ENCODE results near the gene OMG. TPM values are rescaled to one million over a fixed set of nuclear protein-coding genes. Genes with fewer than 3 reads are reported as not detected.

The OMG gene
- total and polyA plus RNA-seq, 8 donors, result 0.27 to 0.38 (median 0.34) TPM; not detected in 5

DNA sequence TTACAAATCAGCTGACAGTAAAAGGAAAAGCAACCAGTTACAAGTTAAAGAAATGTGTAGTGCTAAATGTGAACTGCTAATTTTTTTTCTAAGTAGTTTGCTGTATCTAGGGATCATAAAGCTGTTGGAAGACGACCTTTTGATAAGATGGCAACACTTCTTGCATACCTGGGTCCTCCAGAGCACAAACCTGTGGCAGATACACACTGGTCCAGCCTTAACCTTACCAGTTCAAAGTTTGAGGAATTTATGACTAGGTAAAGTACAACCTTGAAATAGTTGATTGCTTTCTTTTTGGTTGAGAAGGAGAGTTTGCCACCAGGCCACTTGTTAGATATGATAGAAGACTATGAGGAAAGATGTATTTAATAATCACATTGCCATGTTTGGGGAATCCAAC lies 35.4 kb downstream of the OMG start:
- TF ChIP-seq, protein P1, sequence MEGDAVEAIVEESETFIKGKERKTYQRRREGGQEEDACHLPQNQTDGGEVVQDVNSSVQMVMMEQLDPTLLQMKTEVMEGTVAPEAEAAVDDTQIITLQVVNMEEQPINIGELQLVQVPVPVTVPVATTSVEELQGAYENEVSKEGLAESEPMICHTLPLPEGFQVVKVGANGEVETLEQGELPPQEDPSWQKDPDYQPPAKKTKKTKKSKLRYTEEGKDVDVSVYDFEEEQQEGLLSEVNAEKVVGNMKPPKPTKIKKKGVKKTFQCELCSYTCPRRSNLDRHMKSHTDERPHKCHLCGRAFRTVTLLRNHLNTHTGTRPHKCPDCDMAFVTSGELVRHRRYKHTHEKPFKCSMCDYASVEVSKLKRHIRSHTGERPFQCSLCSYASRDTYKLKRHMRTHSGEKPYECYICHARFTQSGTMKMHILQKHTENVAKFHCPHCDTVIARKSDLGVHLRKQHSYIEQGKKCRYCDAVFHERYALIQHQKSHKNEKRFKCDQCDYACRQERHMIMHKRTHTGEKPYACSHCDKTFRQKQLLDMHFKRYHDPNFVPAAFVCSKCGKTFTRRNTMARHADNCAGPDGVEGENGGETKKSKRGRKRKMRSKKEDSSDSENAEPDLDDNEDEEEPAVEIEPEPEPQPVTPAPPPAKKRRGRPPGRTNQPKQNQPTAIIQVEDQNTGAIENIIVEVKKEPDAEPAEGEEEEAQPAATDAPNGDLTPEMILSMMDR (IDR thresholded peaks at IDR 0.05), result no peak
- FAIRE-seq (no peak), ATAC-seq (no peak), DNase-seq (no peak)
- Histone ChIP-seq H3K4me1 (no peaks in the 10 kb centered on the region), H3K27me3 (no peaks in the 10 kb centered on the region), H3K4me3 (no peak overlapping the region), H3K27ac (no peak overlapping the region), H3K36me3 (peaks cover 0 to 32% (median 0%) of the 10 kb centered on the region in 3 donors), H3K9me3 (no peaks in the 10 kb centered on the region)
- intact Hi-C loops (cut with DNase I), result no loop called here
- WGBS, 2 donors, result 46 to 58% methylated on average over 1 of the region's 1 CpG

DNA sequence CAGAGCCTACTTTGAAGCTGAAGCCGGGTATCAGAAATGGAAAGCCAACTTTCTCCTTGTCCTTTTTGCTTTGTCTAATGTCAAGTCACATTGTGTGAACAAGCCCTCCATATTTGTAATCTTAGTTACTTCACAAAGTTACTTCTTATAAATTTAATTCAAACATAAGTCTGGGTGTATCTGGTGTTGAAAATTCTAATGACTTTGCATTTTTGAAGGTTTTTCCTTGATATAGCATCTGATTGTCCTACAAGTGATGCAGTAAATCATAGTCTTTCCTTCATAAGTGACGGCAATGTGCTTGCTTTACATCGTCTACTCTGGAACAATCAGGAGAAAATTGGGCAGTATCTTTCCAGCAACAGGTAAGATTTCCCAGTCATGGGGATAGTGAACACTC lies 36.9 kb downstream of the OMG start:
- TF ChIP-seq, protein P1 (IDR thresholded peaks at IDR 0.05), result no peak
- H3K4me3 ChIP-seq, result no peak overlapping the region

DNA sequence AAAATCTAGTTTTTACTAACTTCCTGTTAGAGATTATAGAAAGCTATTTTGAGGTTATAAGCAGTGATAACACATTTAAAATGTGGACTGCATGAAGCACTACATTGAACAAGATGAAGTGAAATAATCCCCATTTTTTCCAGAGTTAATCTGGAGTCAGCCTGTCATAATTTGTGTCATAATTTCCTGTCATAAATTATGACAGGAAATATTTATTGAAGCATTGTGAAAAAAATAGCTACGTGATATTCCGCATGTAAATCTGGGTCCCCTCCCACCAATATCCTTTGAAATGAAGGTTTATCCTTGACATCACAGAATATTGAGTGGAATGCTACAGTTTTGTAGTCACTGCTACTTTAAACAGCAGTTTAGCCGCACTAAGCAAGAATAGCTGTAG lies 40.1 kb downstream of the OMG start:
- no peaks in the 10 kb centered on the region for H3K27me3 ChIP-seq
- ATAC-seq, result no peak
- TF ChIP-seq, protein P1 (IDR thresholded peaks at IDR 0.05), result no peak
- H3K4me3 ChIP-seq, result no peak overlapping the region
- no peaks in the 10 kb centered on the region for H3K9me3 ChIP-seq
- DNase-seq, result no peak
- no peaks in the 10 kb centered on the region for H3K4me1 ChIP-seq
- H3K36me3 ChIP-seq, result peaks cover 0 to 14% (median 0%) of the 10 kb centered on the region in 3 donors
- intact Hi-C loops (cut with DNase I), result no loop called here
- 88 to 91% methylated on average over 3 of the region's 3 CpGs for WGBS, 2 donors
- no peak overlapping the region for H3K27ac ChIP-seq
- no peak for FAIRE-seq

More for the DNA sequence above, 36.9 kb downstream of the OMG start:
- H3K27me3 ChIP-seq, result no peaks in the 10 kb centered on the region
- 96% methylated on average over 3 of the region's 3 CpGs for whole genome bisulfite sequencing, 2 donors
- ATAC-seq (no peak), DNase-seq (no peak), FAIRE-seq (no peak)
- H3K27ac ChIP-seq, result no peak overlapping the region
- intact Hi-C loops (cut with DNase I), result no loop called here
- H3K36me3 ChIP-seq, result peaks cover 0 to 18% (median 0%) of the 10 kb centered on the region in 3 donors
- H3K9me3 ChIP-seq, result no peaks in the 10 kb centered on the region
- H3K4me1 ChIP-seq, result no peaks in the 10 kb centered on the region

DNA sequence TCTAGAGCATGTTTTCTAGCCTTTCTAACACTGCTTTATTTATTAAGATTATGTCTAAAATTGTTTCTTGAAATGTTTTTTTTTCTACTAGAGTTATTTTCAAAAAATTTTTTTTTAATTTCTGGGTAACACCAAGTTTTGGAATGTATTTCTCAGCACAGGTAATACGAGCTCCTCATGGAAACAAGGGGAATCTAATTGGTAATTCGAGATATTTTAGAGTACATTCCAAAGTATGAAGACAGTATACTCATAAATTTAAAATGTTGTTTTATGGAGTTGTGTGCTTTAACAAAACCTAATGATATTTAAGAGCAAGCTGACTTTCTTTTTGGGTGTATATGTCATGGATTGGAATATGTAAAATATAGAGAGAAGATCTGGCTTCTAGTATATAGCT lies 42.4 kb downstream of the OMG start:
- WGBS, 2 donors, result 89 to 96% methylated on average over 2 of the region's 2 CpGs
- H3K36me3 ChIP-seq, result peaks cover 0 to 11% (median 0%) of the 10 kb centered on the region in 3 donors
- no peak overlapping the region for H3K27ac ChIP-seq
- intact Hi-C loops (cut with DNase I), result no loop called here
- no peaks in the 10 kb centered on the region for H3K4me1 ChIP-seq
- no peaks in the 10 kb centered on the region for H3K27me3 ChIP-seq
- DNase-seq (no peak), ATAC-seq (no peak), FAIRE-seq (no peak)
- no peaks in the 10 kb centered on the region for H3K9me3 ChIP-seq
- TF ChIP-seq, protein P1 (IDR thresholded peaks at IDR 0.05), result no peak
- H3K4me3 ChIP-seq, result no peak overlapping the region

DNA sequence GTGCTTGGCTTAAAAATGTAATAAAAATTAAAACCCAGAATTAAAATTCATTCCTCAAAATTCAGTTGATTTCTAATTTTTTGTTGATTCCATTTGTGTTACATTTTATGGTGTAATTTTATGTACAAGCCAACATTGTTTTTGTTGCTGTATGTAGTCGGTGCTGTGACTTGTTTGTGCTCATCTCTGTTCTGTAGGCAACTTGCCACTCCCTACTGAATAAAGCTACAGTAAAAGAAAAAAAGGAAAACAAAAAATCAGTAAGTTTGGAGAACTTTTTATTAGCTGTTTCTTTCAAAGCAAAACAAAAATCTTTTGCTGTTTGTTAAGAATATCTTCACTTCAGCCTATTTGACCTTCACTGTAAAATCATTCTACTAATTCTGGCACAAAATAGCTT lies 44.3 kb downstream of the OMG start:
- DNase-seq (no peak), ATAC-seq (no peak), FAIRE-seq (no peak)
- H3K27me3 ChIP-seq, result no peaks in the 10 kb centered on the region
- no peak overlapping the region for H3K4me3 ChIP-seq
- H3K36me3 ChIP-seq, result no peaks in the 10 kb centered on the region
- H3K27ac ChIP-seq, result no peak overlapping the region
- H3K9me3 ChIP-seq, result no peaks in the 10 kb centered on the region
- WGBS, 2 donors, result 95 to 97% methylated on average over 1 of the region's 1 CpG
- intact Hi-C loops (cut with DNase I), result no loop called here
- H3K4me1 ChIP-seq, result no peaks in the 10 kb centered on the region
- TF ChIP-seq, protein P1 (IDR thresholded peaks at IDR 0.05), result no peak
